Activated CD8-positive, alpha-beta memory T cell treated with anti-CD3 and anti-CD28 coated beads, Interleukin-2, amount 50 U/mL, for 1 hour (primary cell): ENCODE data around the gene FBXW8.

Experiments
- DNase-seq: peaks from one replicate; pipeline ENCODE4 v3.0.0-alpha.2; 2020; ENCODE audit errors: extremely low read depth

The FBXW8 gene

GRCh38 chr12:117020536-117021220 lies 109.9 kb downstream of the FBXW8 start:
- no peak for DNase-seq

DNA sequence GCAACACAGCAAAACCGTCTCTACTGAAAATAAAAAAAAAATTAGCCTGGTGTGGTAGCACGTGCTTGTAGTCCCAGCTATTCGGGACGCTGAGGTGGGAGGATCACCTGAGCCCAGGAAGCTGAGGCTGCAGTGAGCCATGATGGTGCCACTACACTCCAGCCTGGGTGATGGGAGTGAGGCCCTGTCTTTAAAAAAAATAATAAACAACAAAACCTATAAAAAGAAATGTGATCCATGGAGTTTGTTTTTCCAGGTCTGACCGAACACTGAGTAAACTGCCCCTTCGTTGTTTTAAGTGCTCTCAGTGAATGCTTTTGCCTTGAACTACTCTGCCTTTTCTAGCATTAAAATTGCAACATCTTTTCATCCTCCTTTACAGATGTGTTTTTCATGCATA lies 111.7 kb downstream of the FBXW8 start:
- DNase-seq = no peak

DNA sequence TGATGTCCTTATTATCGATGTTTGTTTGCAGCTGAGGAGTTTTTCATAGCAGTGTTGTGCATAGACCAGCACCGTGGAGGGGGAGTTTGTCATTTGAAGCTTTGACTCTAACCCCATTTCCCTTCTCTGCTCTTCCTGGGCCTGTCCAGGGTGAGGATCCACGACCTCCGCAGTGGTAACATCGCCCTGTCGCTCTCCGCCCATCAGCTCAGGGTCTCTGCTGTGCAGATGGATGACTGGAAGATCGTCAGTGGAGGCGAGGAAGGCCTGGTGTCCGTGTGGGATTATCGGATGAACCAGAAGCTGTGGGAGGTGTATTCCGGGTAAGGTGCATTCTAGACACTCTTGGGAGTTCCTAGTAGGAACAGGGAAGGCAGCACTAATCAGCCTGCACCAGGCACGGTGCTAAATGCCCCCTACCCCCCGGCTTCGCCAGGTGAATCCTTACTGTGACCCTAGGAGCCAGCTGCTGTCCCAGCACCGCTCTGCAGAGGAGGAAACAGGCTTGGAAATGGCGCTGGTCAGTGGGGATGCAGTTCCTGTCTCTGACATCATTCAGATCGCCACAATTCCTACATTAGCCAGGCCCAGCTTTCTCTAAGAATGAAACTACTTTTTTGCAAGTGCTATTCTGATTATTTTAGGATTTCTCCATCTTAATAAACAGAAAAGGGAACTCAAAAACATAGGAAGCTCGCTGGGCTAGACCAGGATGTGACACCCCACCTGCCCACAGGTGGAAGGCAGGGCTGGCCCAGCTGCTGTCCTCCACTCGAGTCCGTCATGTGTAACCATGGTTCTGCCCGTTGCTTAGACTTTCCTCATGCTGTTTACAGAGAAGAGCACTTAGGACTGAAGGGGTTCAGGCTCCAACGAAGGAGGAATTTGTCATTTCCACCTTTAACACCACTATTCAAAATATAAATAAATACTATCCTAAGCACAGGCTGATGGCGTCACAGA lies 113.5 kb downstream of the FBXW8 start:
- no peak for DNase-seq

DNA sequence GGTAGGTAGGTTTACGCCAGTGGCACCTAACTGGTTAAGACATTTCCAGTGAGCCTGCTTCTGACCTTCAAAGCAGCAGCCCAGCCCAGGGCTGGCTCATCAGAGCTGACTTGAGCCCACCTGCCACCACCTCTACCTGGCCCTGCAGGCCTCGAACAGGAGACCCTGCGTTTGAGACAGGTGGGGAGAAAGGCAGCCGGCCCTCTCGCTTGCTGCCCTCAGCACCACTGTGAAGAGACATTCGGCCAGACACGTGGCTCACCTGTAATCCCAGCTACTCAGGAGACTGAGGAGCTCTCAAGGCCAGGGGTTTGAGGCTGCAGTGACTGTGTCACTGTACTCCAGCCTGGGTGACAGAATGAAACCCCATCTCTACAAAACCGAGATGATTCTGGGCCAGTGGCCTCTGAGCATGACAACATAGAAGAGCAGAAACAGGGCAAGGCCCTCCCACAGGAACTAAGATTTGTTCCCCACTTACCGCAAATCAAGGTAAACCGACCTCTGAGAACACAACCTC lies 114.3 kb downstream of the FBXW8 start:
- no peak for DNase-seq

GRCh38 chr12:117025481-117026151 lies 114.9 kb downstream of the FBXW8 start:
- DNase-seq = no peak

DNA sequence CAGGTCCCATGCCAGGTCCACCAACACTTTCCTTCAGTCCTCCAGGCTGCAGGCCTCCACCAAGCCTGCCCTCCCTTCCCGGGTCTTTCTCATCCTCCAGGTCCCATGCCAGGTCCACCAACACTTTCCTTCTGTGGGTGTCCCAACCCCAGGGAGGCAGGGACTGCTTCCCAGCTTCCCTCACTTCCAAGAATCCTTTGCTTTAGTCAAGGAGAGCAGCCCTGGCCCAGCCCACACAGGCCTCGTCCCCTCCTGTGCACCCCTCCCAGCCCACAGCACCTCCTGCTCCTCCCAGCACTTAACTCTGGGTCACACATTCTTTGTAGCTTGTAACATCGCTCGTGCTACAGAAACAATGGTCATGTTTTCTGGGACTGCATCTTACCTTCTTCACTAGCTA lies 115.6 kb downstream of the FBXW8 start:
- no peak for DNase-seq

DNA sequence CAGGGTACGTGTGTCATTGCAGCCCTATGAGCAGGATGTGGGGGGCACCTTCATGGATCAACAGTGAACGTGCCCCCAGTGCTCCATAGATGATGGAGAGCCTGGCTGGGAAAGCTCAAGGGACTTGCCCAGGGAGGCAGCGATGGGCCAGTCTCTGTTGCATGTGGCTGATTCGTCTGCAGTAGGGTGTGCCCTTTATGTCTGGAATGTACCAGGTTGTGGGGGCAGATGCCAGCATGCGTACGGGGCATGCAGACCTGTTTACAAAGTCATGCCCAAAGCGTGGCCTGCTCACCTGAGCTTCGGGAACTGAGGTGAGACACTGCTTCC lies 116.1 kb downstream of the FBXW8 start:
- no peak for DNase-seq

DNA sequence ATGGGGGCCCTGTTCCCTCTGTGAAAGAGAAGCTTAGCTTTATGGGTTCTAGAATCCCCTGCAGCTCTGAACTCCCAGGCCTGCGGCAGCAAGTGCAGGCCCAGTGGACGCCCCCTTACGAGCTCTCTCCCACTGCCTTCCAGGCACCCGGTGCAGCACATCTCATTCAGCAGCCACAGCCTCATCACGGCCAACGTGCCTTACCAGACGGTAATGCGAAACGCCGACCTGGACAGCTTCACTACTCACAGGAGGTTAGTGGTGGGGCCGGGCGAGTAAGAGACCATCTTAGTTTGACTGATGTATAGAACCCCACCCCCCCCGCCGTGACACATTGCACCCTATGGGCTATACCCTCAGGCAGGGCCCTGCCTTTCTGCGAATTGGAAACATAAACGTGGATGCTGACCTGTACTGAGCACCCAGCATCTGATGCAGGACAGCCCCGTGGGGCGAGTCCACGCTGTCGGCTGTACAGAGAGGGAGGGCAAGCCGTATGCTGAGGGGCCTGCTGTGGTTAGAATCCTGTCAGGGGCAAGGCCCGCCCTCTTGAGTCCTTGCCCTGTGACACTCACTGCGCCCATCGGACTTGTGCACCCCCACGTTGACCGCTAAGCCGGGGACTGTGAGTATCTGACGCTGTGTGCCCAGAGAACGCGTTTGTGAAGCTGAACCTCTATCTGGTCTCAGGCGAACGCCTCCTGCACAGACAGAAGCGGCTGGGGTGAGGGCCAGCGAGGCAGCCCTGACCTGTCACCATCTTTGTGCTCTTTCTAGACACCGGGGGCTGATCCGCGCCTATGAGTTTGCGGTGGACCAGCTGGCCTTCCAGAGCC lies 116.7 kb downstream of the FBXW8 start:
- no peak for DNase-seq

DNA sequence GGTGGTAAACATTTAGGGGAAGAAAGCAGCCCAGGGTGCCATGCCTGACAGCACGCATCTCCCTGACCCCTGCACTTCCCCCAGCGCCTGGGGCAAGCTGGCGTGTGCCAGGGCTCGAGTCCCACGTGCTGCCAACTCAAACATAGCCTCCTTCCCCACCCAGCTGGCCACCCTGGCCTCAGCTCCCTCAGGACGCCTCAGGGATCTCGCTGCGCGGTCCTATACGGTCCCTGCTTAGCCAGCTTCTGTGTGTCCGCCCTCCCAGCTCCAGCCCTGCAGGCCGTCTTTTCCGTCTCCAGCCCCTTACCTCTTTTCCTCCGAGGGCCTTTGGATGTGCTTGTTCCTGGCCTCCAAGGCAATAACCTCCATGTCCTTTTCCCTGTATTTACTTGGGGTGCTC lies 117.5 kb downstream of the FBXW8 start:
- no peak for DNase-seq

DNA sequence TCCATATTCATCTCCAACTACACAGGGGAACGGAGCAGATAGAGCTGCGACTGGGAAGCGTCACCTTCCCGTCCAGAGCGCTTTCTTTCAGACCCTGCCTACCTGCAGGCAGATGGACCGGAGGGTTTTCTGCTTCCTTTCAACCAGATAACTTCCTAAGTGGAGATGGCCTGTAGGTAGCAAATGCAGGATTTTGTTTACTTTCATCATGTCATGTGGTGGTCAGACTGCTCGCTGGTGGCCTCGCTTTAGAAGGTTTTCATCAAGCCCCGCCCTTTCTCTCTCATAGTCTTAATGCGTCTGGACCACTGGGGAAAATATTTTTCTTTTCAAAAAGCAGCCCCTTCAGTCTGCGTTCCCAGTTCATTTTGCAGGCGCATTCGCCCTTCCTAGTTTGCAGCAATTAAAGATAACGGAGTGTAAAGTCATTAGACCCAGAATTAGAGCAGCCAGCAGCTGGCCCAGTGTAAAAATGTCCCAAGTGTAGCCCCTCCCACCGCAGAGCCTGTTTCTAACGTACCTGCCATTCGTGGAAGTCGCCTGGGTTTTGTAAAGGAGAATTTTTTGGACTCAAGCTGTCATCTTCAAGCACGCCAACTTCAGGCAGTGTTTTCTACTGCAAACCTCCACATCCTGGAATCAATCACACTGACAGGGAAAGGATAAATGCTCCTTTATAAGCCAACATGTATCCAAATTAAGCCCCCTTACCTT lies 119.6 kb downstream of the FBXW8 start:
- DNase-seq = no peak

DNA sequence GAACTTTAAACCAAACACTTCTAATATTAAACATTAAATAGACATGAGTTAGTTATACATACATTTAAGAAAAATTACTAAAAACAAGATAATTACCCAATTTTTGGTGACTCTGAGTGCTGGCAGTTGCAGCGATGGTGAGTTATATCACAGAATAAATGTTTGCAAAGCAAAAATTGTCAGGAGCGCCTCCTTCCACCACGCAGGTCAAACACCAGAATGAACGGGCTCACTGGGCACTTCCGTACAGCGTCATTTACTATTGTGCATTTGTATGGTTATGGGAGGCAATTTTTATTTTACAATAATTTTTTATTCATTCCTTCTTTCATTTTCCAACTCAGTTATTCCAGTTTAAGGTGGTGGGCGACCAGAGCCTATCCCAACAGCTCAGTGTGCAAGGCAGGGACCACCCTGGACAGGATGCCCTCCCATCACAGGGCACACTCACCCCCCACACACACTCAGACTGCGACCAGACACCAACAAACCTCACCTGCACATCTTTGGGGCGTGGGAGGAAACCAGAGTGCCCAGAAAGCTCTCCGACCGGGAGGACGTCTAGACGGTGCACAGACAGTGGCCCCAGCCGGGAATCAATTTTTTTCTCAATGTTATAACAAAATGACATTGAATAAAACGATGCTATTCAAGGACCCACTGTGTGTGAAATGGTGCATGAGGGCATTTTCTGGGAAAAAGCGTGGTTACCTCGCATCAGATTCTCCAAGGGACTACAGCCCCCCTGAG lies 121.3 kb downstream of the FBXW8 start:
- no peak for DNase-seq

GRCh38 chr12:117032593-117033381 lies 122.0 kb downstream of the FBXW8 start:
- no peak for DNase-seq

DNA sequence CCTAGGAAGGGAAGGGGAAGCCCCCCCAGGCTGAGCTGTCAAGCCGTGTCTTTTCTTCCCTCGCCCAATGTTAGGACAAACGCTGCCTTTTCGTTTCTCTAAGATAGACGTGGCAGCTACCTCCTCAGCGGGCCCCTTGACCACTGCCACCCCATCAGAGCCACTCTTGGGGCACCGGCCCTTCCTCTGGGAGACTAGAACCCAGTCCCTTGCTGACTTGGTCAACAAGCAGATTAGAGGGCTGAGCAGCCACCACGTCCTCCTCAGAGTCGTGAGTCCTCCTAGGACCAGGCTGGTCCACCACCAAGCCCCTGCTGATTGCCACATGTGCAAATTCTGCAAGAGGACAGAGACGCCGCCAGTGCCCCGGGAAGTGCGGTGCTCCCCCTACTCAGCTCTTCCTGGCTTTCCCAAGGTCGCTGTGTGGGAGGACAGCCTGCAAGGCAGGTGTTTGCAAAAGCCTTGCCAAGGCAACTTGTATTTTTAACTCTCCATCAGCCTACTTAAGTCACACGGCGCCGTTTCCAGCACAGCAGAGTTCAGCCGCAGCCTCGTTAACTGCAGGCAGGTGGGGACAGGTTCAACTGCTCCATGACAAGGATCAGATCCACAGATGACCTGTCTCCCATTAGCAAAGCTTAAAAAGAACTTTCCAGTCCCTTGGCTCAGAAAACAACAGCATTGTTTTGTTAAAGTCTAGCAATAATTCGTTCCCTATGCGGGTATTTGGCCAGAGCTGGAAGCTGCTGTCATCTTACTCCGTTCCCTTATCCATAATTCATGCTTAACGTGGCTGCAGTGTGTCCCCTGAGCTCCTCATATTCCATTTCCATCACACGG lies 122.9 kb downstream of the FBXW8 start:
- no peak for DNase-seq

DNA sequence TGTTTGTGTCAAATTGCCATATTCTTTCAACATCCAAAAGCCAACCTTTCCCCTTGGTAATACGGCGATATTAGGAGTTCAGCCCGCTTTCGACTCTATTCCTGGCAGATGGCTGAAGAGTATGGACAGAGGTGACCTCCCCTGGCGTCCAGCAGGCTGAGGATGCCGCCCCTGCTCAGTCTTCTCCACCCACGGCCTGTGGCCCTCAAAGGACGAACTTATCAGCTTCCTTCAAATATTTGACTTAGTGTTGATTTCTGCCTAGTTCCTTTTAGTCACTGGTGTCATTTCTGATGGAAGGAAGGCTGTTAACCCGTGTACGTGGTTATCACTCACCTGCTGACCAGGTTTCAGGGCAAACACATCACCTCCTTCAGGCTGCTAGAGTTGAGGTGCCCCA lies 123.5 kb downstream of the FBXW8 start:
- DNase-seq = no peak

DNA sequence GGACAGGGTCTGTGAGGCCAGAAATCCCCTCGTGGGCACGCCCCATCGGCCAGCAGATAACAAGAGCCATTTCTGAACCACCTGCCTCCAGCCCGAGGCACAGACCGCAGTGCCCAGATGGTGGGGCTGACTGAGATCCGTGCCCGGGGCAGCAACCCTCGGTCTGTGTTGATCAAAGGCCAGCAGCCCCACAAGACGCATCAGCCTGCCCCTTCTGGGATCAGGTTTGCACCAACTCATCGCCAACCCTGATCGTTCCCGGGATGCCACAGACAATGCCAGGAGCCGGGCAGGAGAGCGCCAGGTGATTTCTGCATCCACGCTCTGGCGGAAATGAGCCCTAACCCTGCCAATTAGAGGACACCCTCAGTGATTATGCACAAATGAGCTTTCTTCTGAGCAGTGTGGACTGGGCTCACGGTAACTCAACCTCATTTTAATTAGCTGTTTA lies 124.0 kb downstream of the FBXW8 start:
- DNase-seq = no peak

DNA sequence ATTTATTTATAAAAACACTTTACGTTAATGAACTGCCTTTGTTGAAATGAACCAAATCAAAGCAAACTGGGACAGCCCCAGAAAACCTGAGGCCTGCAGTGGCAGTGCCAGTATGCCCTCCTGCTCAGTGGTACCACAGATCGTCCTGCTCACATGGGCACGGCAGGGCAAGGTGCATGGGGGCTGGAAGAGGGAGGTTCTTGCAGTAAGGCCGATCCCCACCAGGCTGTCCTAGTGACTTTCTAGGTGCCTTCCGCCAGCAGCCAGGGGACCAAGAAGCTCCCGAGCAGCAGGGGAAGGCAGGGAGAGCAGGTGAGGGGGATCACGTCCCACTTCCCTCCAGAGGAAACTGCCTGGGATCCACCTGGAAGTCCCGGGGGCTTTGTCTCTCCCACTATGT lies 124.5 kb downstream of the FBXW8 start:
- no peak for DNase-seq

GRCh38 chr12:117036046-117036445 lies 125.3 kb downstream of the FBXW8 start:
- DNase-seq = no peak

GRCh38 chr12:117036547-117036946 lies 125.8 kb downstream of the FBXW8 start:
- DNase-seq = no peak
